ENCODE measurements around the gene SH2D3A.
"Not testable (repeated sequence)": the region's sequence is repeated elsewhere in the genome, so short reads cannot be mapped to it uniquely, and the experiment has no call there.

SH2D3A gene

GRCh38 chr19:6754136-6754535 is 13.1 kb downstream of the SH2D3A start:
- FAIRE-seq: no peak

- peak; percentile 99 for FAIRE-seq
Observed at GRCh38 chr19:6753178-6754031, 13.8 kb downstream of the SH2D3A start.

- peak; percentile 65 for FAIRE-seq
Observed at GRCh38 chr19:6752256-6753177, 14.7 kb downstream of the SH2D3A start.

- no peak for FAIRE-seq
Observed at GRCh38 chr19:6751189-6751588, 16.0 kb downstream of the SH2D3A start.

- no peak for FAIRE-seq
Observed at GRCh38 chr19:6750062-6750461, 17.2 kb downstream of the SH2D3A start.

- FAIRE-seq: not testable (repeated sequence)
Observed at GRCh38 chr19:6748543-6748942, 18.7 kb downstream of the SH2D3A start.

GRCh38 chr19:6745965-6746364 is 21.3 kb downstream of the SH2D3A start:
- no peak for FAIRE-seq

GRCh38 chr19:6744381-6745301 is 22.6 kb downstream of the SH2D3A start:
- FAIRE-seq: no peak

- FAIRE-seq: no peak
Observed at GRCh38 chr19:6743714-6744380, 23.4 kb downstream of the SH2D3A start.

- FAIRE-seq: no peak
Observed at GRCh38 chr19:6743066-6743465, 24.2 kb downstream of the SH2D3A start.

- FAIRE-seq: no peak
Observed at GRCh38 chr19:6740589-6741343, 26.5 kb downstream of the SH2D3A start.

- FAIRE-seq: no peak
Observed at GRCh38 chr19:6739883-6740588, 27.2 kb downstream of the SH2D3A start.

- no peak for FAIRE-seq
Observed at GRCh38 chr19:6739390-6739882, 27.8 kb downstream of the SH2D3A start, which contains the start of gene TRIP10. TRIP10 (plus strand) TSS chr19:6739680; CDS start chr19:6739762, 82 bp downstream.

GRCh38 chr19:6738787-6739389 is 28.3 kb downstream of the SH2D3A start:
- no peak for FAIRE-seq

GRCh38 chr19:6737873-6738786 is 29.1 kb downstream of the SH2D3A start:
- peak; percentile 19 for FAIRE-seq

- FAIRE-seq: peak; percentile 100
Observed at GRCh38 chr19:6737284-6737872, 29.9 kb downstream of the SH2D3A start, which contains the start of gene GPR108. GPR108 (minus strand) TSS chr19:6737580; CDS start chr19:6737576, 4 bp downstream.

GRCh38 chr19:6736917-6737283 is 30.3 kb downstream of the SH2D3A start:
- peak; percentile 70 for FAIRE-seq
